HG02981 (cell line): ENCODE results near the gene HELZ2.
A peak's percentile ranks its signal among the peaks of the same experiment; 100 is the strongest.

Source experiments
- ATAC-seq: cut with Tn5 transposase; IDR thresholded peaks from one replicate; pipeline ENCODE4 v1.9.1; 2021; ENCODE audit warnings: mild to moderate bottlenecking, moderate library complexity; ENCODE audit not compliant: unreplicated experiment

HELZ2 gene

GRCh38 chr20:63539441-63540370 is 34.3 kb downstream of the HELZ2 start:
- ATAC-seq: no peak

GRCh38 chr20:63539092-63539430 is 35.0 kb downstream of the HELZ2 start:
- ATAC-seq: no peak

GRCh38 chr20:63538204-63539091 is 35.6 kb downstream of the HELZ2 start:
- ATAC-seq: peak; percentile 6

- ATAC-seq: peak; percentile 79
Measured at GRCh38 chr20:63537525-63538203, 36.4 kb downstream of the HELZ2 start.

GRCh38 chr20:63536997-63537524 is 37.0 kb downstream of the HELZ2 start, which contains the start of gene PTK6:
PTK6 (minus strand) TSS chr20:63537376; CDS start chr20:63537314, 62 bp downstream.
- no peak for ATAC-seq

GRCh38 chr20:63536241-63536977 is 37.6 kb downstream of the HELZ2 start:
- ATAC-seq: no peak

- no peak for ATAC-seq
Measured at GRCh38 chr20:63534831-63535651, 39.0 kb downstream of the HELZ2 start.

- no peak for ATAC-seq
Measured at GRCh38 chr20:63534427-63534830, 39.6 kb downstream of the HELZ2 start.

GRCh38 chr20:63533871-63534393 is 40.1 kb downstream of the HELZ2 start:
- no peak for ATAC-seq

- ATAC-seq: no peak
Measured at GRCh38 chr20:63533388-63533787, 40.7 kb downstream of the HELZ2 start.

- ATAC-seq: no peak
Measured at GRCh38 chr20:63532449-63532971, 41.5 kb downstream of the HELZ2 start.

- ATAC-seq: no peak
Measured at GRCh38 chr20:63531686-63532448, 42.2 kb downstream of the HELZ2 start.

- no peak for ATAC-seq
Measured at GRCh38 chr20:63530788-63531160, 43.3 kb downstream of the HELZ2 start.

GRCh38 chr20:63529861-63530787 is 43.9 kb downstream of the HELZ2 start:
- ATAC-seq: no peak

- no peak for ATAC-seq
Measured at GRCh38 chr20:63529180-63529860, 44.7 kb downstream of the HELZ2 start.

- ATAC-seq: no peak
Measured at GRCh38 chr20:63527184-63527583, 46.9 kb downstream of the HELZ2 start.
